Right kidney (tissue), 9 donors: ENCODE data around the gene NR1H4.
"Not testable (repeated sequence)": the region's sequence is repeated elsewhere in the genome, so short reads cannot be mapped to it uniquely, and the experiment has no call there.

Source experiments
- DNase-seq: peaks from one replicate; pipeline ENCODE4 v3.0.0-alpha.2; 2016
- long read RNA-seq, 8 donors: transcript quantifications; one replicate each; lab custom pipeline, GENCODE V29; 2026

The NR1H4 gene
- long read RNA-seq, donor 1, partial matches to known transcripts, result 0 of 5 reads
- long read RNA-seq, donor 1, other reads (novel, unspliced or antisense), result 0 of 5 reads
- long read RNA-seq, donor 2, partial matches to known transcripts, result 0 of 5 reads
- long read RNA-seq, donor 2, other reads (novel, unspliced or antisense), result 0 of 5 reads
- long read RNA-seq, donor 3, partial matches to known transcripts, result 0 of 5 reads
- long read RNA-seq, donor 3, other reads (novel, unspliced or antisense), result 0 of 5 reads
- long read RNA-seq, donor 4, partial matches to known transcripts, result 0 of 3 reads
- long read RNA-seq, donor 4, other reads (novel, unspliced or antisense), result 0 of 3 reads
- long read RNA-seq, donor 5, partial matches to known transcripts, result 0 of 6 reads
- long read RNA-seq, donor 5, other reads (novel, unspliced or antisense), result 0 of 6 reads
- long read RNA-seq, donor 6, partial matches to known transcripts, result 0 of 6 reads
- long read RNA-seq, donor 6, other reads (novel, unspliced or antisense), result 0 of 6 reads
- long read RNA-seq, donor 7, partial matches to known transcripts, result 6 of 10 reads
- long read RNA-seq, donor 7, other reads (novel, unspliced or antisense), result 0 of 10 reads
- long read RNA-seq, donor 8, partial matches to known transcripts, result 0 of 2 reads
- long read RNA-seq, donor 8, other reads (novel, unspliced or antisense), result 0 of 2 reads

DNA sequence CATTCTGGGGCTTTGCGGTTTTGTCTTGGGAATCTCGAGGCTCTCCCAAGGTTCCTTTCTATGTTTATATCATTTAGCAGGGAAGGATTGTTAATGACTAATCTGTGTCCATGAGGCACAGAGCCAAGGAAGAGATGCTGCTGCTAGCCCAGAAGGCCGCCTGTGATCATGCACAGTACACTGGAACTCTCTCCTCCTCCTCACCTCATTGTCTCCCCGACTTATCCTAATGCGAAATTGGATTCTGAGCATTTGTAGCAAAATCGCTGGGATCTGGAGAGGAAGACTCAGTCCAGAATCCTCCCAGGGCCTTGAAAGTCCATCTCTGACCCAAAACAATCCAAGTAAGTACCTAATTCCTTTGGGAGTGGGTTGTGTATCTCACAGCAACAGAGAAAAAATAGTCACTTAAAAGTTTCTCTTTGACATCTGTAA is at the start of gene NR1H4:
TSS of gene NR1H4 (plus strand) at position 151 of the 435 bp plus-strand sequence. CDS start 19,458 bp downstream, outside the sequence.
- peak; percentile 19 for DNase-seq

DNA sequence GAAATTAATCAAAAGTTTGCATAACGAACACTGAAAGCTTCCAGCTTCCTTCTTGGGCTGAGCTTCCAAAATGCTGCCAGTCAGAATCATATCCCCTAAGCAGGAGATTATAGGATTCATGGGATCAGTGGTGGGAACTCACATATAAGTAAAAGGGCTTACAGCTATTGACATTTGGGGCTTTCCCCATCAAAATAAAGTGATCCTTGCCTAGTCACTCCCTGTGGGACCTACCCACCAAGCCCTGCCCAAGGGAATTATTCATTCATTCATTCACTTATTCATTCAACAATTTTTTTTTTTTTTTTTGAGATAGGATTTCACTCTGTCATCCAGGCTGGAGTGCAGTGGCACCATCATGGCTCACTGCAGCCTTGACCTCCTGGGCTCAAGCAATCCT is 47.5 kb upstream of the NR1H4 start:
- DNase-seq, result no peak

DNA sequence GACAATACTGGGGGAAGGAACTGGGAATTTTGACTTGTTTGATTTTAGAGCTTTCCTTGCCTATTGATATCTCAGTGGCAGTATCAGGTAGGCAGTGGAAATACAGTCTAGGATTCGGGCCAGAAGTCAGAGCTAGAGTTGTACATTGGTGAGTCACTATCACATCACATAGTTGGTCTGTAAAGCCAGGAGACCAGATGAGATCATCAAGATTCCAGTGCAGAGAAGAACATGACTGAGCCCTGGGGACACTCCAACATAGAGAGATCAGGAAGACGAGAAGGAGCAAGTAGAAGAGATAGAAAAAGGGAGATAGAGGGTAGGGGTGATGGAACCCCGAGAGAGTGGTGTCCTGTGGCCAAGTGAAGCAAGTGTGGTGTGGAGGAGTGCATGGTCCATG is 46.6 kb upstream of the NR1H4 start:
- DNase-seq, result no peak

DNA sequence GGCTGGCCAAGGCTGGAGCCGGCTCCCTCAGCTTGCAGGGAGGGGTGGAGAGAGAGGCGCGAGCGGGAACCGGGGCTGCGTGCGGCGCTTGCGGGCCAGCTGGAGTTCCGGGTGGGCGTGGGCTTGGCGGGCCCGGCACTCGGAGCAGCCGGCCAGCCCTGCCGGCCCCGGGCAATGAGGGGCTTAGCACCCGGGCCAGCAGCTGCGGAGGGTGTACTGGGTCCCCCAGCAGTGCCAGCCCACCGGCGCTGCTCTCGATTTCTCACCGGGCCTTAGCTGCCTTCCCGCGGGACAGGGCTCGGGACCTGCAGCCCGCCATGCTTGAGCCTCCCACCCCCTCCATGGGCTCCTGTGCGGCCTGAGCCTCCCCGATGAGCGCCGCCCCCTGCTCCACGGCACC is 43.4 kb upstream of the NR1H4 start:
- DNase-seq, result not testable (repeated sequence)

DNA sequence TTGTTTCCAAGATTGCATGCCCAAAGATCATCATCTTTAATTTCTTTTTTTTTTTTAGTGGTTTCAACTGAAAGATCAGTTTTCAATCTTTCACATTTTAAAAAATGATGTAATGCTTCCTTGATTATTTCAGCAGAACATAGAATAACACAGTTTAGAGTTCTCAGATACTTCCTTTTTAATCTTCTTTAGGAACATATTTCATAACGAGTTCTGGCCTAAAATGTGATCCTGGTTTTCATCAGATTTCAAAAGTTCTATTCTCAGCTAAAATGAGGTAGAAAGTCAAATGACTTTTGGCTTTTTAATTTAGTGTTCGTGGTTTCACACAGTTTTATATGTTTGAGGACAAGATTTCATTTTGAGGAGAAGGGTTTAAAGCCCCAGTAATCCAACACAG is 40.0 kb upstream of the NR1H4 start:
- DNase-seq, result no peak

DNA sequence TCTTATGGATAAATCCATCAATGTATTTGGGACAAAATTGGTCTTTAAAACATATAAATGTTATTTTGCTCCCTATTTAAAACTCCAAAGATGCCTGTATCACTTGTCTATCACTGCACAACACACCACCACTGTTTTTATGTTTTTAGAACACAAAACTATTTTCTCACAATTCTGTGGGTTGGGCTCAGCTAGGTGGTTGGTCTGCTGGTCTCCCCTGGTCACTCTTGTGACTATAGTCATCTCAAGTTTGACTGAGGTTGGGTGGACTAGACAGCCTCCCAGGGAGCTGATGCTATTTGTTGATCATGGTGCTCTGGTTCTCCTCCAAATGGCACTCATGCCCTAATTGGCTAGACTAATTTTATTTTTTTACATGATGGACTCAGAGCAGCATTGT is 39.5 kb upstream of the NR1H4 start:
- no peak for DNase-seq

DNA sequence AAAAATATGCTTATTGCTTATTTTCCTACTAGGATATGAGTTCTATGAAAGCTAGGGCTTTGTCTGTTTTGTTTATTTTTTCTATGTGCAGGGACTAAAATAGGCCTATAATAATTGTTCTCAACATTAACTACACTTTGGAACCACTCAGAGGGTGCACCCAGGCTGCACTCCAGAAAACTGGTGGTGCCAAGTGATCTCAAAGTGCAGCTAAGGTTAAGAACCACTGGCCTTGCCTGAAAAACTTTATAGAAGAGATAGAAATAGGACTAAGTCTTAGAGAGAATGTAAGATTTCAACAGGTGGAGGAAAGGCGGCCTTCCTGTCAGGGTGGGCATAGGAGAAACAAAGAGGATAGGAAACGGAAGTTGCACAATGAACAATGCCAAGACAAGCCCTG is 37.7 kb upstream of the NR1H4 start:
- DNase-seq, result no peak

DNA sequence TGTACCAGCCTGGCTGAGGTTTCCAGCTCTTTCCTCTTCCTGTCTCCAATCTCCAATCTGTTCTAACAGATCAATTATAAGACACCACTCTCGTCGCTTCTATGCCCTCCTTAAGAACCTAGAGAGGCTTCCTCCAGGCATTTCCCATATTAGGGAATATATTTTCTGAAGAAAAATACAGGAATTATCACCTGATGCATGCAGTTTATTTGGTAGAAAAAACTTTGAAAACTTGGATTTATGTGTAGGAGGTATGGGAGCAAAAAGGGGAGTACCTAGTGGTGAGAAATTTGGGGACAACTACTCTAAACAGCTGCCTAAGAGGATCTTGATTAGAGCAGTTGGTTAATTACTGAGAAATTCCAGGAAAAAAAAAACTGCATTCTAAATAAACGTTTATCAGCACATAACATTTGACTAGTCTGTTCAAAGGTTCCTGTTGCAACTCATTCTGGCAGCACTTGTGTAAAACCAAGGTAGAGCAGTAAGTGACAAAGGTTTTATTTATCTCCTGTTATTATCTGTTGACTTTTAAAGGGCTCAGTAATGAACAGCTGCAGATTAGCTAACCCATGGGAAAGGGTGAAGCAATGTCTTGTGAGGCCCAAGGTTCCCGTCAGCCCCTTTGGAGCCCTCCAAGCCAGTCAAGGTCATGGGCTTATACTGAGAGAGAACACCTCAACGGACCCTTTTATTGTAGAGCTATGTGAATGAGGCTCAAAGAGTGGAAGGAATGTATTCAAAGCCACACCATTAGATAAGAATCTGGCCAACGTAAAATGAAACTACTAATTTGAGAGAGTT is 36.4 kb upstream of the NR1H4 start:
- no peak for DNase-seq

DNA sequence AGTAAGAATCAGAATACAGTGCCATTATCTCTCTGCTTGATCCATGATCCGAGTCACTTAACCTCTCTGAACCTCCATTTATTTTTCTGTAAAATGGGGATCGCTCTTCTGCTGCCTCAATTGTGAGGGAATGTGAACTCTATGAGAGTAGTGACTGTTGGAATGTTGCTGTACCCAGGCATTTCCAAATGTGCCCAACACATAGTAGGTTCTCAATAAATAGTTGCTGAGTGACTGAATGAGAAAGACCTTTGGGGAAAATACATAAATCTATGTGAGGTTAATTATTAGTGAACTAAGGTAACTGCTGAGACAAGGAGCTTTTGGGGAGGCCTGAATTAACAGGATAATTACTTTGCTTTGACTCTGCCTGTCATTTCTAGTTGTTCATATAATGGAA is 33.9 kb upstream of the NR1H4 start:
- no peak for DNase-seq

DNA sequence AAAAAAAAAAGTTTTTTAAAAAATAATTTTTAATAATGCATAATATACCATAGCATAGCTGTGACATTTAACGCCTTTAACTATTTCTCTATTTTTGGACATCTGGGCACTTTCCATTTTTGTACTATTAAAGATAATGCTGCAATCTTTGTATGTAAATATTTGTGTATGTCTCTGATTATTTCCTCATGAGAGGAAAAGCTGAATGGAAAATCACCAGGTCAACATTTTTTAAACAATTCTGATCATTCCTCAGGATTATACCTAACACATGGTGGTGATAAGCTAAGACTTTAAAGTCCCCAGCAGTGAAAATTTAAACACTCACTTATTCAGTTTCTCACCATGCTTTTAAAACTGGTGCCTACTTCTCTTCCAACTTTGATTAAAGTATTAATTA is 31.3 kb upstream of the NR1H4 start:
- DNase-seq, result no peak

DNA sequence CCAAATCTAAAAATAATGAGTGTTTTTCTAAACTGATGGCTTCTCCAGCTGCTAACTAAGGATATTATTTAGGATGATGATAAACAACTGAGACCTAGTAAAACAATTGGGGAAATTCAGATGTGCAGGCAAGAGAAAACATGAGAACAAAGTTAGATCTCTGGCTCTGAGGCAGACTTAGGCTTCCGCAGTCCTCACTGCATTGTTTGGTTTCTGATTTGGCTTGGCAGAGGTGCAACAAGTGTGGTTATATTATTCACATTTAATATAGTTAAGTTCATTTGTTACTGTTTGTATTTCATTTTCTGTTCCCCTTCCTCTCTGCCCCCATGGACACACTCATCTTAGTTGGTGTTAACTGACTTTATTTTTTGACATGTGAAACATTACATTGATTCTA is 30.2 kb upstream of the NR1H4 start:
- no peak for DNase-seq

DNA sequence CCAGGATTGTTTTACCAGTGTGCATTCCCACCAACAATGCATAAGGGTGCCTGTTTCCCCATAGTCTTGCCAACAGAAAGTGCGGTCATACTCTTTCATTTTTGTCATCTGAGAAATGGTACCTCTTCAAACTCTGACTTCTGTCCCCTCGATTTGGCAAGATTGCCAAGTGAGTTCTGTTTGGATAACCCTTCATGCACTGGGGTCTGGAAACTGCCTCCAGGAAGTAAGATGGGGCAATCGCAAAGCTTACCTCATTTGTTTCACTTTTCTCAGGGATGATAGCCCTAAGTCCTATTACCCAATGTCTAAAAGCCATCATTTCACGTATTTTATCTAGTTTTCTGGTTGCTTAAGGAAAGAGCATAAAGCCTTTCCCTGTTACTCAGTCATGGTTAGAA is 28.6 kb upstream of the NR1H4 start:
- no peak for DNase-seq

DNA sequence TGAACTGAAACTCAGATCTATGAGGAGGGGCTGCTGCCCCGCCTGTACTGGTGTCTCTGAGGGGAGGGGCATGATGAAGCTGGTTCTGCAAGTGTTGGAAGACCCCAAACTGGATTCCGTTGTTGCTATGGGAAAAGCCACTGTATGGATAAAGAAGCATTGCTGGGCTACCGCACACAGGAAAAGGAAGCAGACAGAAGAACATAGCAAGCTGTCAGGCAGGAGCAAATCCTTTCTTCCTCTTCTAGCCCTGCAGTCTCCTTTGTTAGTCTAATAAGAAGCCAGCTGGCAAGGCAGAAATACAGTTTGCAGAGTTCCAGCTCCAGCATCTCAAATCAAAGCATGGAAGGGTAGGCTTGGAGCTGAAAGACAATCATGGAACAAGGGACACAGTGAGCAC is 26.3 kb upstream of the NR1H4 start:
- DNase-seq, result no peak

DNA sequence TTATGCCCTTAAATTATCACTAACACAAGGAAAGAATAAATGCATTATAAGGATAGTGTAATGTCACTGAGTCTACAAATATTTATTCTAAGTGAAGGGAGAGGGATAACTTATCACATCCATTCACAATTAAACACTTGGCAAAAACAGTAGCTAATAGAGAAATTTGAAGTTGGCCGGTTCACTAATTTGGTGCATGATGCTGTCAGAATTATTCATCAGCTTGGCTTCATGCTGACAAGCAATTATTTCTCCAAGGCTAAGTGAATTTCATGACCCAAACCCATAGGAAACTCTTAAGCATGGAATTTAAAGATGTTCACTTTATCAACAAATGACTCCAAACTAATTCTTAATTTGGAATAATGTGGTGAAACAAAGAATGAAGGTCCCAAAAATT is 25.0 kb upstream of the NR1H4 start:
- DNase-seq, result no peak

DNA sequence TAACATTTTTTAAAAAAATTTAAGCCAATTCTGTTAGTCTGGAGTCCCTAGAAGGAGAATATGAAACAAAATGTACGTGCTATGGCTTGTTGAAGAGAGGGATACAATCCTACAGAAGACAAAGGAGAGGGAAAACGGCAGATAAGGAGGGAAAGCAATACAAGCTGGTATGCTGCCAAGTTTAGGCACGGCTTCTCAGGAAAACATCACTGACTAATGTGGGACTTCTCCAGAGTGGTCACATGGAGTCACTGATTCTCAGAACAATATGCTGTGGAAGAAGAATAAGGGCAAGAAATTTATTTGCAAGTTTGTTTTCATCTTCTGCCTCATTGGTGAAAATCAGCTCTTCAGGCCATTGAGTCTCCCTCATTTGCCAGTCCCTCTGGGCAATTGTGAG is 22.9 kb upstream of the NR1H4 start:
- DNase-seq, result no peak

DNA sequence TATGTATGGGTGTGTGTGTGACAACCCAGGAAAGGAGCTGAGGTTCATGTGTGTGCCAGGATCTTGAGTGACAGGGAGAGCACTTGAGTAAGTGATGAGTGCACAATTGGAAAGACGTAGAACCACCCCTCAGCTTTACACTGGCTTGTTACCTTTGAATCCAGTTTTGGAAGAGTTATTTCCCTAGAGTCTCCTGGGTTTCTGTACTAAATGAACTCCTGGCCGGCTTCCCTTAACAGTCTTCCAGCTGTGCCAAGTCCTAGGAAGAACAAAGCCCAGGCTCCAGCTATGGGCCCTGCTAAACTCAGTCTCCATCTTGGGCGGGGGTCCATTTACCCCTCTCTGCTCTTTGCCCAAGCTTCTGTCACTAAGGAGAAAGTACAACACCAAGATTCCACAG is 19.7 kb upstream of the NR1H4 start:
- DNase-seq, result no peak

DNA sequence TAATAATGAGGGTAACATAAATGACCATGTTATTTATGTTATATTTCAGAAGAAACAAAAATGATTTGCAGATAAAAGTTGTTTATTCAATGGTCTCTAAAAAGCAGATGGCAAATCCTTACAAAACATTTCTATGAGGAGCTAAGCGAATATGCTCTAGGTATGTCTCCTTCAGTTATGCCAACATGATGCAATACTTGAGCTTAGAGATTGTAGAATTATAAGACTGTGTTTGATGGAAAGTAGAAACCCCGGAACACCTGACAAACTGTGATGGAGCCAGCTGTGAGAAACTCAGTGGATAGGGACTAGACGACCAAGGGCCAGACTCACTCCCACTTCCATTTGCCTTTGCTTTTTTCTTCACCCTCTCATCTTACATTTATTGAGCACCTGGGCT is 17.8 kb upstream of the NR1H4 start:
- no peak for DNase-seq

DNA sequence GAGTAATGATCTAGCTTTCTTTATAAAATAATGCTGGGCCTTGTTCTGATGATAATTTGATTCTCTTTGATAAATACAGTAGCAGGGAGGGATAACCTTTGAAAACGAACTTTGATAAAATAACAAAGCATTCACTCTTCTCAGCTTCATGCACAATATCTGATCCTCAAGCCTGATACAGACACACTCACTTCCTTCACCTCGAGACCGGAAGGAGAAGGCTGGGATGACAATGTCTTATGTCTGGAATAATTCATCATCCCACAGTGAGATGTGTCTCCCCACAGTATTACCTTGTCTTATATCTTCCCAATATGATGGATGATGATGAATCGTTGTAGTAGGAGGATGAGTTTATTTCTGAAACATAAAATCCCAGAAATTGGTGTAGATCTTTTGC is 15.5 kb upstream of the NR1H4 start:
- DNase-seq, result no peak

DNA sequence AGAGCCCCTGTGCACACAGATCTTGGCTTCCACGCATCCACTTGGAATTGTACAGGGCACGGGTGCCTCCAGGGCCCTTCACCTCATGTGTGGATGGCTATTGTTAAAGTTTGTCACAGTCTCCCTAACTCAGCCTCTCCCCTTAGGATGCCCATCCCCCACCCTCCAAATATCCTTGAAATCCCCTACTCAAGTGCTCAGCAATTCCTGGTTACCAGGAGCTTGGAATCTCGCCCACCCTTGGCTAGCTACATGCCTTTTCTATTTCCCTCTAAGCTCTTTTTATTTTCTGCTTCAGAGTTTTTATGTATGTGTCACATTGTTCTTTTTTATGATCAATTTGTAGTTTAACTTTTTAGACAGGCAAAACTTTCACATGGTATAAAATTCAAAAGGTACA is 13.0 kb upstream of the NR1H4 start:
- no peak for DNase-seq

DNA sequence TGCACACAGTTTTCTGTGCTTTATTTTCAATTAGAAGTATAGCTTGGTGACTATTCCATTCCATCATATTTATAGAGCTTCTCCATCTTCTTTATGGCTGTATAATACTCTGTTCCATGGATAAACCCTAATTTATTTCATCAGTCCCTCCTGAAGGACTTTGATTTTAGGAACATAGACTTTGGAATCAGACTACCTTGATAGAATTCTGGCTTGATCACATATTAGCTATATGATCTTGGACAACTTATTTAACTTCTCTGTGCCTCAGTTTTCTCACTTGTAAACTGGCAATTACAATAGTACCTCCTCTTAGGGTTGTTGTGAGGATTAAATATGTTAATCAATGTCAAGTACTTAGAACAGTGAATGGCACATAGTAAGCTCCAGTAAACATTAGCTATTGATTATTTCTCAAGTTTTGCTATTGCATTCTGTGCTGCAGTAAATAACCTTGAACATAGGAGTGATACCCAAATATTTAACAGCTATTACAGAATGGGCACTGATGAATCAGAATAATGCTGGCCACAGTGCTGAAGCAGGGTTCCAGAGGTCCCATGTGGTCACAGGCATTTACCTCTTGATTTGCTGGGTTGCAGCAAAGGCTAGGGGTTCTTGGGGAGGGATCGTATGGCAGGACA is 12.2 kb upstream of the NR1H4 start:
- DNase-seq, result no peak

DNA sequence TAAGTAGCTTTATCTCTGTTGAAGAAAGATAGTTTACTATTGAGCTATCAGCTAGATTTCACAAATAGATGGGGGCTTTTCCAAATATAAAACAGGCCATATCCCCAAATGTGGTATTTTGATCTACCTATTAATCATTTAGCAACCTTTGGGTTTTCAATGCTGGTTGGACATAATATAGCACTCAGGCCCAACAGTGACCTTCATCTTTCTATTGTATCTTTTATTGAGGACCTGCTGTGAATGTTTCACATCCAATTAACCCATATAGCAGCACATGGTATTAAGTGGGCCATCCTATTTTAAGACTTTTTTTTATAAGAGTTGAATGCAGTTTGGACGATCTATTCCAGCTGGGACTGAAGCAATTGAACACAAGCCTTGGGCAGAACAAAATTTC is 10.0 kb upstream of the NR1H4 start:
- no peak for DNase-seq

DNA sequence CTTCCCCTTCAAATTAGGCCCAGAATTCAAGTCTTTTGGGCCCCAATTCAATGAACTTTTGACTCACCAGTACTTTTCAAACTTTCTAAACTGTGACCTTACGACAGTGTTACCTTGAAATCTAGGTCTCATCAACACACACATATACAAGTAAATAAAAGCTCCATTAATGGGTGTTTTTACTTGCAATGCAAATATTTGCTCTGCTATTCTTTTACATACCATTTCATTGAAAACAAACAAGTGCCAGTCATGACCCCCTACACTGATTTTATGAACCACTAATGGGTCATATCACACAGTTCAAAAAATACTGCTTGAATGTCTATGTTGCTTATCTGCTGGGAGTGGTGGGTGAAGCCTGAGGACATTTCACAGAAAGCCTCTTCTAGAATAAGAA is 9.1 kb upstream of the NR1H4 start:
- no peak for DNase-seq

DNA sequence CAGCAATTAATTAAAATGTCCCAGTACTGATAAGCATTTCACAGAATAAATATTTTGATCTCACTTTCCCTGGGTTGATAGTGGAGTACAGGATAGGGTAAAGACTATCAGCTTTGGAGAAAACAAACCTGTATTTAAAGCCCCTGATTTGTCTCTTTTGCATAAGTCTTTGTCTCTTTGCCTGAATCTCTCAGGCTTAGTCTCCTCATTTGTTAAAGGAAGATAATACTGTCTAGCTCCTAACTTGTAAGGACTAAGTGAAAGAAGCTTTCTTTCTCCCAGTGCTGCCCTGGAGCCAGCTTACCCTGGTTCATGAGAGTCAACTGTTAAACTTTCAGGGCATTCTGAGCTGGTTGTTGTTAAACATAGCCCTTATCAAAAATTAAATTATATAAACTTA is 5.5 kb upstream of the NR1H4 start:
- DNase-seq, result no peak
